ENCODE measurements around the gene WNK1.

The WNK1 gene

DNA sequence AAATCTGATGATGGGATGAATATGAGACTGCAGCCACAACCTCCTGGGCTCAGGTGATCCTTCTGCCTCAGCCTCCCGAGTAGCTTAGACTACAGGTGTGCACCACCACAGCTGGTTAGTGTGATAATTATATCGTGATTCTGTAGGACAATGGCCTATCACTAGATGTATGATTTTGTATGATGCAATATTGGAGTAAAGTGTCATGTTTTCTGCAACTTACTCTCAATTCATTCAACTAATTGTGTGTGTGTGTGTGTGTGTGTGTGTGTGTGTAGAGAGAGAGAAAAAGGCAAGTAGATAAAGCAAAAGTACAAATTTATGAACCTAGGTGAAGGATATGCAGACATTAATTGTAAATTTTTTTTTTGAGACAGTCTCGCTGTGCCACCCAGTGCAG is 186.4 kb downstream of the WNK1 start:
- no peak for FAIRE-seq
- no peak for DNase-seq (ENCODE audit: insufficient read length, low spot score)

DNA sequence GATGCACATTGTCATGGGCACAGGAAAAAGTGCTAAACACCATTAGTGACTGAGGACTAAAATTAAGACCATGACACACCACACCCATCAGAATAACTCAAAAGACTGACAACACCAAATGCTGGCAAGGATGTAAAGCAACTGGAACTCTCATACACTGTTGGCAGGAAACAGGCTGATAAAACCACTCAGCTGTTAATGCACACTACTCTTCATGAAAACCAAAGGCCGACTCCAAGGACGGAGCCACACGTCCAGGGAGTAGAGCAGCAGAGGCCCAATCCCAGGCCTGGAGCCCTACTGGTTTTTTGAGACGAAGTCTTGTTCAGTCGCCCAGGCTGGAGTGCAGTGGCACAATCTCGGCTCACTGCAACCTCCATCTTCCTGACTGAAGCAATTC is 190.7 kb downstream of the WNK1 start:
- FAIRE-seq: no peak
- no peak for DNase-seq (ENCODE audit: insufficient read length, low spot score)

DNA sequence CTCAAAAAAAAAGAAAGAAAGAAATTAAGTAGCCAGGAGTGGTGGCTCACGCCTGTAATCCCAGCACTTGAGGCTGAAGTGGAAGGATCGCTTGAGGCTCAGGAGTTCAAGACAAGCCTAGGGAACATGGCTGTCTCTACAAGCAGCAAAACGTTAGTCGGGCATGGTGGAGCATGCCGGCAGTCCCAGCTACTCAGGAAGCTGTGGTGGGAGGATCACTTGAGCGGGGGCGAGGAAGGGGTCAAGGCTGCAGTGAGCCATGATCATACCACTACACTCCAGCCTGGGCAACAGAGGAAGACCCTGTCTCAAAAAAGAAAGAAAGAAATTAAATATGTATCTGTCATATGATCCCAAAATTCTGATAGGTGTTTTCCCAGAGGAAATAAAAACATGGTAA is 191.8 kb downstream of the WNK1 start:
- DNase-seq (ENCODE audit: insufficient read length, low spot score) (no peak), FAIRE-seq (no peak)

DNA sequence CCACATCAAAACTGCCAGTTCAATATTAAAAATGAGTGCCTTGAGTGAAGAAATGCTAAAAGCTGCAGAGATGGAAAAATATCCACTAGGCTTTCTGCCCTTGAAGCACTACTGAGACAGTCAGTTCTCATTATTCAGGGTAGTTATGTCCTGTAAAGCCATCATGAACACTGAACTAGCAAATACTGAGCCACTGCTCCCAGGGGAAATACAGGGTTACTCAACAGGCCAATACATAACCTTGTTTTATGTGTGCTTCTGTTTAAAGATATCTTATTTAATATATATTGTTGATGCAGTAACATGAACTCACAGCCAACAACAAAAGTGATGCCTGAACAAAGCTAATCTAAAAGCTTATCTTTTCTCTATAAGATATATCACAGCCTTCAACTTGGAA is 193.8 kb downstream of the WNK1 start:
- DNase-seq (ENCODE audit: insufficient read length, low spot score) (no peak), FAIRE-seq (no peak)

DNA sequence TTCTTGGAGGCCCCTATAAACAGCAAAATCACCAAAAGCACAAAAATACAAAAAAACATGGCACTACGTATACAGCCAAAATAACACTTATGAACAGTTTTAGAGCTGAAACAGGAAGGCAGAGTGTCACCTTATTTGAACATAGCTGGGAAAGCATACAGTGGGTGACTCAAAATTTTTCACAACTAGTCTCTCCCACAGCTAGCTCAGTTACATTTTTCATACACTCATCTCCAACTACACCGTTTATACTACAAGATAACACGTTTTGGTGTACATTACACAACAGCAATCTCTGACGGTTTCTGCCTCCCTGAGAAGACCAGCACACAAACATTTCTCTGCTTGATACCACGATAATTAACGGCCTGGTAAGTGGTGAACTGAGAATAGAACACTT is 194.3 kb downstream of the WNK1 start:
- DNase-seq (ENCODE audit: insufficient read length, low spot score) (no peak), FAIRE-seq (peak; percentile 18)

DNA sequence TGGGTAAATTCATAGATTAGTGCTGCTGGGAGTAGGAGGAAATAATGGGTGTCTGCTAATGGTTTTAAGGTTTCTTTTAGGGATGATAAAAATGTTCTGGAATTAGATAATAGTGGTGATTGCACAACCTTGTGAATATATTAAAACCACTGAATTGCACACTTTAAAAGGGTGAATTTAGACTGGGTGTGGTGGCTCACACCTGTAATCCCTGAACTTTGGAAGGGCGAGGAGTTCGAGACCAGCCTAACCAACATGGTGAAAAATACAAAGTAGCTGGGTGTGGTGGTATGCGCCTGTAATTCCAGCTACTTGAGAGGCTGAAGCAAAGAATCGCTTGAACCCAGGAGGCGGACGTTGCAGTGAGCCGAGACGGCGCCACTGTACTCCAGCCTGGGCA is 195.9 kb downstream of the WNK1 start:
- no peak for DNase-seq (ENCODE audit: insufficient read length, low spot score)

DNA sequence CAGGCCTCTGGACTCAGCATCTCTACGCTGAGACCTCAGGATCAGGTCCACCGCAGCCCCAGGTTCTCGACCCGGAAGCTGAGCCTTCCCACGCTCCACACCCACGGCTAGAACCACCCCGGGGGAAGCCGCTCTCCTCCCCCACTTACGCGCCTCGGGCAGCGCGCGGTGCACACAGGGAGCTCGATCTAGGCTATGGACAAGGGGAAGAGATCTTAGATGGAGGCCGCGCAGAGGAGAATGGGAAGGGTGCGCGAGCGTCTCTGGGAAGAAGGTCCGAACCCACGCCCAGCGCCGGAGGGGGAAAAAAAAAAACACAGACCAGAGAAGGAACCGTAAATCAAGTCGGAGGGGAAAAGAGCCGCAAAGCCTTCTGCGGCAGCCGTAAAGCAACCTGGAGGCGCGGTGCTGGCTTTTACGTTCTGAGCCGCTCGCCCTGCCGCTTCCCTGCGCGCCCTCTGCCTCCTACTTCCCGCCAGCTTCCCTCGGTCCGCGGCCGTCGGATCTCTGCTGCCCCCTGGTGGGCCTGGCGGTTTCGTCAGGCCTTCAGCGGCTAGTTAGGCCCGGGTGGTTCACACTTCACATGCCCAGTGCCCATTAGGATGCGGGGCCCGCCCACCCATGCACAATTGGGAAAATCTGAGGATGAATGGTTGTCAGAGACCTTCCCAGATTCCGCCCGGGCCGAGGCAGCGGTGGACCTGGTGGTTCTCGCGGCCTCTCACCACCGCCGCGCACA is 197.2 kb downstream of the WNK1 start, which contains the start of gene RAD52:
TSS of gene RAD52 (minus strand) at position 242 of the 739 bp plus-strand sequence. CDS start 16,636 bp downstream, outside the sequence.
- DNase-seq (ENCODE audit: insufficient read length, low spot score) (peak; percentile 75), FAIRE-seq (peak; percentile 89)

More for the DNA sequence above, 195.9 kb downstream of the WNK1 start:
- FAIRE-seq: no peak

DNA sequence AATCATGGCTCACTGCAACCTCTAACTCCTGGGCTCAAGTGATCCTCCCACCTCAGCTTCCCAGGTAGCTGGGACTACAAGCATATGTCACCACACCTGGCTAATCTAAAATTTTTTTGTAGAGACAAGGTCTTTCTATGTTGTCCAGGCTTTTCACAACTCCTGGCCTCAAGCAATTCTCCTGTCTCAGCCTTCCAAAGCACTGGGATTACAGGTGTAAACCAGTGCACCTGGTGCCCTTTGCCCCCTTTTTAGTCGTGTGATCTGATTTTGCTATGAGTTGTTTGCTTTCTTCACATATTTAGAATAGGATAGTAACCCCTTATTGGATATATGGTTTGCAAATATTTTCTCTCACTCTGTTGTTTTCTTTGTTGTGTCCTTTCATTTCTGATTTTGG is 198.8 kb downstream of the WNK1 start:
- no peak for DNase-seq (ENCODE audit: insufficient read length, low spot score)
- no peak for FAIRE-seq

DNA sequence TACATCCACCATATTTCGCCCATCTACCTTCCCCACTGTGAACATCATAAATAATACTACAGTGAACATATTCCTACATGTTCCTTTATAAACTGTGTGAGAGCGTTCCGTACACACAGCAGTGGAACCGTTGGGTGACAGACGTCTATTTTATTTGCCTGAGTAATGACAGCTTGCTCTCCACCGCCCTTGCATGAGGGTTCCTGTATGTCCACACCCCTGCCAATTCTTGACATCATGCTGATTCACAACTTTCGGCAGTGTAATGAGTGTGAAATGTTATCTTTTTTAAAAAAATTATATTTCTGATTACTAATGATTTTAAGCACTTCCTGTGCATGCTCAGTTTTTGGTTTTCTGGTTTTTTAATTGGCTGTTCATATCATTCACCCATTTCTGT is 201.4 kb downstream of the WNK1 start:
- FAIRE-seq (no peak), DNase-seq (ENCODE audit: insufficient read length, low spot score) (no peak)

DNA sequence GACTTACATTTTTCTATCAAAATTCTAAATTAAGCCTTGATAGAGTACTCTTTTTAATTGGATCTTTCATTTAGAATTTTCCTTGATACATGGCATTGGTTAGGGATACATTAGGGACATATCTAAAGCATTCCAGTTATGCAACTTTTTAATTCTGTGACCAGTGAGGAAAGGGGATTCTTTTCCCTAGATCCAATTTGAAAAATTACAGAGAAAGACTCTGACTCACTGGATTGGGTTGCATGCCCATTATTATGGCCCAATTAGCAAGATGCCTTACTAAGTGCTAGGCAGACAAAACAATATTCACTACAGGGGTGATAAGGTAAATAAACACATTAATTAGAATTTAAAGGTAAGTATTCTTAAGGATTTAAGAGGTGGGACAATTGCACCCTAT is 202.4 kb downstream of the WNK1 start:
- FAIRE-seq (no peak), DNase-seq (ENCODE audit: insufficient read length, low spot score) (no peak)

DNA sequence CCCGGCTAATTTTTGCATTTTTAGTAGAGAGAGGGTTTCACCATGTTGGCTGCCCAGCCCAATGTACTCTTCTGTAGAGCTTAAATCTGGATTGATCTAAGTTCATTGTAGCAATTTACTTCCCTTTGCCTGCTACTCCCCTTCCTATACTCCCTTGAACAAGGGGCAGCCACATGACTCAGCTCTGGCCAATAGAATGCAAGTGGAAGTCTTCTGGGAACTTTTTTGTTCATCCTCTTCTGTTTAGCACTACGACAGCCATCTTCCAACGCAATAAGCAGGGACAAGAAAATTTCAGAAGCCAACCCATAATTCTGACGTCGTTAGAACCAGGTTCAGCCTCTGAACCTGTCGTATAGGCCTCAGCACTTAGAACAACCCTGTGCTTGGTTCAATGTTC is 203.6 kb downstream of the WNK1 start:
- FAIRE-seq: no peak
- DNase-seq (ENCODE audit: insufficient read length, low spot score): no peak

DNA sequence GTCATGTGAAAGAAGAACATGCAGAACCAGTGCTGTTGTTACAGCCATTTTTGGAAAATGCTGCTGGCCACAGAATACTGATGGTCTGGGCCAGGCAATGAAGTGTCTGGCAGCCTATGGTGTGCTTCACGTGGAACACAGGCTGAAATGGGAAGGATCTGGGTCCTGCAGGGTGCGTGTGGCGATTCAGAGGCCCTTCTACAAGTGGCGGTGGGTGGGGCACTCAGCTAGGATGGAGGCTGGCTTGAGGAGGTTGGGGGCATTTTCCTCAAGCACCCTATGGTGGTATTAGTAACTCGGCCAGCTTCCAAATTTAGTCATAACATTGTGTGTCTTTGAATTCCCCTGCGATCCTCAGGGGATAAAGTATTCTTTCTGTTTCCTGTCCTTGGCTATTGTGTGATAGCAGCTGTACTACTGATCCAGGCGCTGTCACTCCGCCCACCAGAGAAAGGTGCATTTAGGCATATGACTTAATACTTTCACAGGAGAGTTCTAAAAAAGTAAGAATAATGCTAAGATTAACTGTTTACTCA is 206.3 kb downstream of the WNK1 start:
- FAIRE-seq: peak; percentile 70

More for the DNA sequence above, 206.3 kb downstream of the WNK1 start:
- DNase-seq (ENCODE audit: insufficient read length, low spot score): no peak

Data from GM19239 (cell line).